ENCODE measurements around the gene DLGAP1. TPM values are rescaled to one million over a fixed set of nuclear protein-coding genes. Genes with fewer than 3 reads are reported as not detected.

The DLGAP1 gene
- total and polyA plus RNA-seq, 2 donors (not counting 1 experiment from before 2014, with no cell fraction given) = 0.07 to 0.61 TPM

DNA sequence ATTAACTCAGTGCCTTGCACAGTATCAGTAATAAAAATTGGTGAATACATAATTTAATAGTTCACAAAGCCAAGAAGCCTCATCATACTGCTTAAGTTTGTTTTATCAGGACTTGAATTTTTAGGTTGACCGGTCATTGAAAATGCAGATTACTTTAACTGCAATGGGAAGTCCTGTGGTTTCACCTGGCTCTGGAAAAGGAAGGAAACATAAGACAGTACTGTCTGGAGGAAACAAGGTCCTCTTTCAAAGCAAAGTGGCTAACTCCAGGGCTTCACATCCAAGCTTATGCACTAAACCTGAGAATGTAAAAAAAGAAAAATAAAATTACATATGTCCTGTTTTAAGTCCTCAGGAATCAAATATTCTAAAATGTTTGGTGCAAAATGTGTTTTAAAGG is 119.7 kb downstream of the DLGAP1 start:
- no peaks in the 10 kb centered on the region for H3K27me3 Mint-ChIP-seq
- CTCF ChIA-PET = no interaction called here

GRCh38 chr18:4333043-4333442 is 122.1 kb downstream of the DLGAP1 start:
- CTCF ChIA-PET = no interaction called here
- H3K4me1 ChIP-seq (ENCODE audit: control insufficient read depth in 2 of 2, insufficient read depth in 2 of 2, low read length in 2 of 2) = no peaks in the 10 kb centered on the region
- no peak for DNase-seq

More for the DNA sequence above, 119.7 kb downstream of the DLGAP1 start:
- no peak overlapping the region for H3K9ac ChIP-seq (ENCODE audit: low read length)
- ATAC-seq (ENCODE audit: low read depth) (no peak), DNase-seq (no peak)
- H3K79me2 ChIP-seq (ENCODE audit: control insufficient read depth, insufficient read depth, low read length) = no peaks in the 10 kb centered on the region
- no peaks in the 10 kb centered on the region for H3K4me1 ChIP-seq (ENCODE audit: control insufficient read depth in 2 of 2, insufficient read depth in 2 of 2, low read length in 2 of 2)
- no peak overlapping the region for H3K27ac ChIP-seq (ENCODE audit: low read length in 2 of 2)
- peaks cover 0 to 5% (median 0%) of the 10 kb centered on the region in 3 donors for H3K9me3 ChIP-seq (ENCODE audit: control extremely low read depth in 1 of 3, control insufficient read depth in 2 of 3, insufficient read depth in 1 of 3, low read length in 2 of 3)
- no peaks in the 10 kb centered on the region for H4K20me1 ChIP-seq (ENCODE audit: control insufficient read depth, insufficient read depth, low read length, poor library complexity, severe bottlenecking)
- POLR2A ChIA-PET = no interaction called here
- Mint-ChIP-seq H3K9me3 (ENCODE audit: insufficient read depth) (peaks cover 3% of the 10 kb centered on the region), H3K4me1 (no peaks in the 10 kb centered on the region), H3K27ac (no peak overlapping the region), H3K4me3 (no peak overlapping the region)
- H3K27me3 ChIP-seq (replicated peaks in 1 of 4; ENCODE audit: control extremely low read depth in 1 of 4, control insufficient read depth in 3 of 4, insufficient read depth in 4 of 4, low read length in 3 of 4) = no peaks in the 10 kb centered on the region
- 67% methylated on average over 1 of the region's 1 CpG for WGBS (ENCODE audit: insufficient coverage)
- H3K4me2 ChIP-seq (replicated peaks; ENCODE audit: low read depth, low read length, poor library complexity, severe bottlenecking) = no peak overlapping the region
- intact Hi-C loops (cut with micrococcal nuclease) = no loop called here
- H3K4me3 ChIP-seq (ENCODE audit: control extremely low read depth in 1 of 5, extremely low read depth in 1 of 5, insufficient read depth in 1 of 5, low read depth in 2 of 5, low read length in 4 of 5) = no peak overlapping the region
- no peaks in the 10 kb centered on the region for H3K36me3 ChIP-seq (replicated peaks in 1 of 2; ENCODE audit: control extremely low read depth in 1 of 2, control insufficient read depth in 1 of 2, extremely low read depth in 1 of 2, insufficient read depth in 2 of 2, low read length in 1 of 2)
- no peak overlapping the region for H2AFZ ChIP-seq (ENCODE audit: insufficient read depth, low read depth, low read length, poor library complexity, severe bottlenecking)
- TF ChIP-seq EZH2 (IDR thresholded peaks at IDR 0.05; ENCODE audit: borderline replicate concordance, insufficient read depth, low read depth, low read length, poor library complexity, severe bottlenecking) = no peak
- no peak for TF ChIP-seq CTCF (IDR thresholded peaks at IDR 0.05)

More at GRCh38 chr18:4333043-4333442, 122.1 kb downstream of the DLGAP1 start:
- Histone ChIP-seq H2AFZ (ENCODE audit: insufficient read depth, low read depth, low read length, poor library complexity, severe bottlenecking) (no peak overlapping the region), H3K4me3 (ENCODE audit: control extremely low read depth in 1 of 5, extremely low read depth in 1 of 5, insufficient read depth in 1 of 5, low read depth in 2 of 5, low read length in 4 of 5) (no peak overlapping the region), H3K36me3 (replicated peaks in 1 of 2; ENCODE audit: control extremely low read depth in 1 of 2, control insufficient read depth in 1 of 2, extremely low read depth in 1 of 2, insufficient read depth in 2 of 2, low read length in 1 of 2) (no peaks in the 10 kb centered on the region), H3K27ac (ENCODE audit: low read length in 2 of 2) (no peak overlapping the region), H3K4me2 (replicated peaks; ENCODE audit: low read depth, low read length, poor library complexity, severe bottlenecking) (no peak overlapping the region), H4K20me1 (ENCODE audit: control insufficient read depth, insufficient read depth, low read length, poor library complexity, severe bottlenecking) (no peaks in the 10 kb centered on the region), H3K9me3 (ENCODE audit: control extremely low read depth in 1 of 3, control insufficient read depth in 2 of 3, insufficient read depth in 1 of 3, low read length in 2 of 3) (peaks cover 0 to 5% (median 0%) of the 10 kb centered on the region in 3 donors), H3K79me2 (ENCODE audit: control insufficient read depth, insufficient read depth, low read length) (no peaks in the 10 kb centered on the region), H3K9ac (ENCODE audit: low read length) (no peak overlapping the region), H3K27me3 (replicated peaks in 1 of 4; ENCODE audit: control extremely low read depth in 1 of 4, control insufficient read depth in 3 of 4, insufficient read depth in 4 of 4, low read length in 3 of 4) (no peaks in the 10 kb centered on the region)
- intact Hi-C loops (cut with micrococcal nuclease) = no loop called here
- TF ChIP-seq CTCF (IDR thresholded peaks at IDR 0.05) (no peak), EZH2 (IDR thresholded peaks at IDR 0.05; ENCODE audit: borderline replicate concordance, insufficient read depth, low read depth, low read length, poor library complexity, severe bottlenecking) (no peak)
- peaks cover 3% of the 10 kb centered on the region for H3K9me3 Mint-ChIP-seq (ENCODE audit: insufficient read depth)
- H3K4me3 Mint-ChIP-seq = no peak overlapping the region
- POLR2A ChIA-PET = no interaction called here
- 75% methylated on average over 3 of the region's 5 CpGs for WGBS (ENCODE audit: insufficient coverage)
- H3K4me1 Mint-ChIP-seq = no peaks in the 10 kb centered on the region
- no peak overlapping the region for H3K27ac Mint-ChIP-seq
- ATAC-seq (ENCODE audit: low read depth) = no peak
- no peaks in the 10 kb centered on the region for H3K27me3 Mint-ChIP-seq
